Measurements from ENCODE around the gene AZU1. TPM values are rescaled to one million over a fixed set of nuclear protein-coding genes. Genes with fewer than 3 reads are reported as not detected.
A peak's percentile ranks its signal among the peaks of the same experiment; 100 is the strongest.
"Not testable (repeated sequence)": the region's sequence is repeated elsewhere in the genome, so short reads cannot be mapped to it uniquely, and the experiment has no call there.

AZU1 gene
- total RNA-seq, 1 experiment from 2014 or later, result not detected

DNA sequence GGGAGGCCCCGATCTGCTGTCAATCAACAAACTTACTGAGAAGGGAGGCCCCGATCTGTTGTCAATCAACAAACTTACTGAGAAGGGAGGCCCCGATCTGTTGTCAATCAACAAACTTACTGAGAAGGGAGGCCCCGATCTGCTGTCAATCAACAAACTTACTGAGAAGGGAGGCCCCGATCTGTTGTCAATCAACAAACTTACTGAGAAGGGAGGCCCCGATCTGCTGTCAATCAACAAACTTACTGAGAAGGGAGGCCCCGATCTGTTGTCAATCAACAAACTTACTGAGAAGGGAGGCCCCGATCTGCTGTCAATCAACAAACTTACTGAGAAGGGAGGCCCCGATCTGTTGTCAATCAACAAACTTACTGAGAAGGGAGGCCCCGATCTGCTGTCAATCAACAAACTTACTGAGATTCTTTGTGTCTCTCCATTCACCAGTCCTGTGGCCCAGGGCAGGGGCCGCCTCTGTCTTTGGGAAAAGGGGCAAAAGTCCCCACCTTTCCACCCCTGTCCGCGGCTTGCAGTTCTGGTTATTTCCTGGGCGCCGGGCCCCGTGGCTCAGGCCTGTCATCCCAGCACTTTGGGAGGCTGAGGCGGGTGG lies 26.1 kb downstream of the AZU1 start:
- not testable (repeated sequence) for DNase-seq (ENCODE audit: low spot score)

GRCh38 chr19:854549-854948 lies 26.9 kb downstream of the AZU1 start:
- no peak for DNase-seq (ENCODE audit: low spot score)

- no peak for DNase-seq (ENCODE audit: low spot score)
Measured at GRCh38 chr19:855142-855541, 27.5 kb downstream of the AZU1 start.

GRCh38 chr19:855566-856120 lies 28.0 kb downstream of the AZU1 start:
- DNase-seq (ENCODE audit: low spot score), result no peak

GRCh38 chr19:858284-858683 lies 30.6 kb downstream of the AZU1 start:
- no peak for DNase-seq (ENCODE audit: low spot score)

GRCh38 chr19:858868-859843 lies 31.5 kb downstream of the AZU1 start, which contains the start of gene CFD:
Gene CFD (plus strand): TSS chr19:859664. CDS start chr19:859690, 26 bp downstream.
- DNase-seq (ENCODE audit: low spot score), result peak; percentile 14

- no peak for DNase-seq (ENCODE audit: low spot score)
Measured at GRCh38 chr19:861141-861755, 33.6 kb downstream of the AZU1 start.

DNA sequence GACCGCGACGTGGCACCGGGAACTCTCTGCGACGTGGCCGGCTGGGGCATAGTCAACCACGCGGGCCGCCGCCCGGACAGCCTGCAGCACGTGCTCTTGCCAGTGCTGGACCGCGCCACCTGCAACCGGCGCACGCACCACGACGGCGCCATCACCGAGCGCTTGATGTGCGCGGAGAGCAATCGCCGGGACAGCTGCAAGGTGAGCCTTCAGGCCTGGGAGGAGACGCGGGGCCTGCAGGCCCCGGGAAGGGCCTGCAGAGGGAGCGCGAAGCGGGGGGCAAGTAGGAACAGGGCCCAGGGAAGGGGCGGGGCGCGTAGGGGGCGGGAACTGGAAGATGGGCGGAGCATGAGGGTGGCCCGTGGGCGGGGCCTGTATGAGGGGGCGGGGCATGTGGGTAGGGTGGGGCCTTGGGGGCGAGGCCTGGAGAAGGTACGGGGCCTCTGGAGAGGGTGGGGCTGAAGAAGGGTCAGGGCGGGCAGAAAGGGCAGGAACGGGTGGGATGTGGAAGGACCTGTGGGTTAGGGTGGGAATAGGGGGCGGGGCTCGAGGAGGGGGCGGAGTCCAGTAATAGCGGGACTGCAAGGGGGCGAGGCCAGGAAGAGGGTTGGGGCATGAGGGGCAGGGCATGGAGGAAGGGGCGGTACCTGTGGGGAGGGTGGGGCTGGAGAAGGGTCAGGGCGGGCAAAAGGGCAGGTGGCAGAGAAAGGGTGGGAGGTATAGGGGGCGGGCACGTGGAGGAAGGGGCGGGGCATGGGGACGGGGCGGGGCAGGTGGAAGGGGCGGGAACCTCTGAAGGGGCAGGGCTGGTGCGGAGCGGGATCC lies 34.3 kb downstream of the AZU1 start:
- peak; percentile 17 for DNase-seq (ENCODE audit: low spot score)

- DNase-seq (ENCODE audit: low spot score), result no peak
Measured at GRCh38 chr19:862581-863314, 35.1 kb downstream of the AZU1 start.

DNA sequence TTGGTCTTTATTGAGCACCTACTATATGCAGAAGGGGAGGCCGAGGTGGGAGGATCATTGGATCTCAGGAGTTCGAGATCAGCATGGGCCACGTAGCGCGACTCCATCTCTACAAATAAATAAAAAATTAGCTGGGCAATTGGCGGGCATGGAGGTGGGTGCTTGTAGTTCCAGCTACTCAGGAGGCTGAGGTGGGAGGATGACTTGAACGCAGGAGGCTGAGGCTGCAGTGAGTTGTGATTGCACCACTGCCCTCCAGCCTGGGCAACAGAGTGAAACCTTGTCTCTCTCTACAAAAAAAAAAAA lies 35.6 kb downstream of the AZU1 start:
- no peak for DNase-seq (ENCODE audit: low spot score)

- DNase-seq (ENCODE audit: low spot score), result no peak
Measured at GRCh38 chr19:866769-867300, 39.2 kb downstream of the AZU1 start.

DNA sequence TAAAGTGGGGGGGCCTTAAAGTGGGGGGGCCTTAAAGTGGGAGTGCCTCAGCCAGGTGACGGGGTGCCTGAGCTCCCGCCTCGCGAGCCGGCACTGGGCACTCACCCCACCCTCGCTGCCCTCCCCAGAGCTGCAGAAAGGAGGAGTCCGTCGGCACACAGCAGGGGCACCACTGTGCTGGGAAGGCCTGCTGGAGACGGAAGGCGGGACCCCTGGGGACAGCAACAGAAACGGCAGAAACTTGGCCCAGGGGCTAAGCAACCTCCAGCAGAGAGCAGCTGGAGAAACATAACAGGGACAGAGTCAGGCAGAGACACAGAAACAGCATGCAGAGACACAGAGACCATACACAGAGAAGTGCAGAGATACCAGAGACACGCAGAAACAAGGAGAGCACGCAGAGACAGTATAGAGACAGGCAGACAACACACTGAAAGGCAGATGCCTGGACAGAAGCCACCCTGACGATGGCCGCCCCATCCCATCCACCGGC lies 39.7 kb downstream of the AZU1 start:
- no peak for DNase-seq (ENCODE audit: low spot score)

DNA sequence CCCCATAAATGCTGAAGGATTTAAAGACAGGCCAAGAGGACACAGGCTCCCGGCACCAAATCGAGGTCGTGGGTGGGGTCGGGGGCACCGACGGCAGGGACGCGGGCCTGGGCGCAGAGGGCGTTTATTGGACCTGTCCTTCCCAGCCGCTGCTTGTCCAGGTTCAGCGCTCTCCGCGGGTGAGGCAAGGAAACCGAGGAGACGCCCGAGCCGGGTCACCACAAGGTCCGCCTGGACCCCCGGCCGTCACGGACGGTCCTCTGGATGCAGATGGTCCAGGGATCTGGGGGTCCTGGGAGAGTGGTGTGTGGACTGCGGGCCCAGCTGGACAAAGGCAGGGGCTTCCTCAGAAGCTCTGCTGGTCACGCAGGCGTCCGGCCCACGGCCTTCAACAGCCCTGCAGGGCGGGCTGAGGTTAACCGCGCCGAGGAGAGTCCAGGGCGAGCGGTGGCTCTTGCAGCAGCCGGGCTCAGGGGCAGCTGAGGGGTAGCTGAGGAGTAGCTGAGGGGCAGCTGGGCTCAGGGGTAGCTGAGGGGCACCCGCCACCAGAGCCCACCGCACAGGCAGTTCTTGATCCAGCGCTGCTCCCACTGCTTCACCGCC lies 40.3 kb downstream of the AZU1 start:
- DNase-seq (ENCODE audit: low spot score), result no peak

- DNase-seq (ENCODE audit: low spot score), result no peak
Measured at GRCh38 chr19:868458-869244, 41.0 kb downstream of the AZU1 start.

GRCh38 chr19:869245-870177 lies 41.9 kb downstream of the AZU1 start:
- peak; percentile 41 for DNase-seq (ENCODE audit: low spot score)

GRCh38 chr19:870314-870713 lies 42.7 kb downstream of the AZU1 start:
- DNase-seq (ENCODE audit: low spot score), result no peak

DNA sequence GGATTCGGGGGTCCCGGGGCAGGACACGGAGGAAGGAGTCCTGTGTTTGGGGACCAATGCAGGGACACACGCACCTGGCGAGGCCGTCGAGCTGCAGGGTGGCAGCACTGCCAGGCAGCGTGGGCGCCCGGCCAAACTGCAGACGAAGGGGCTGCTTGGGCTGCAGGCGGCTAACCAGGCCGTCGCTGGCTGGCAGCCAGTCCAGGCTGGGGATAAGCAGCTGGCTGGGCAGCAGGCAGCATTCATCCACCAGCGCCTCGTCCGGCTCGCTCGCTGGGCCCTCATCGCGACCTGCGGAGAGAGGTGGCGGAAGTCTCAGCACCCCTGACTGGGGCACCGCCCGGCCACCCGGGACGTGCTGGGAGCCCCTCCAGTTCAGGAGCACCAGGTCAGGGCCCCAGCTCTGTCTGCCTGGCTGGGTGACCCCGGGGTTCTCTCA lies 43.3 kb downstream of the AZU1 start:
- DNase-seq (ENCODE audit: low spot score), result no peak
